ENCODE data around the gene LPO. TPM values are rescaled to one million over a fixed set of nuclear protein-coding genes. Genes with fewer than 3 reads are reported as not detected.

The LPO gene
- total RNA-seq, 1 experiment from 2014 or later: not detected

DNA sequence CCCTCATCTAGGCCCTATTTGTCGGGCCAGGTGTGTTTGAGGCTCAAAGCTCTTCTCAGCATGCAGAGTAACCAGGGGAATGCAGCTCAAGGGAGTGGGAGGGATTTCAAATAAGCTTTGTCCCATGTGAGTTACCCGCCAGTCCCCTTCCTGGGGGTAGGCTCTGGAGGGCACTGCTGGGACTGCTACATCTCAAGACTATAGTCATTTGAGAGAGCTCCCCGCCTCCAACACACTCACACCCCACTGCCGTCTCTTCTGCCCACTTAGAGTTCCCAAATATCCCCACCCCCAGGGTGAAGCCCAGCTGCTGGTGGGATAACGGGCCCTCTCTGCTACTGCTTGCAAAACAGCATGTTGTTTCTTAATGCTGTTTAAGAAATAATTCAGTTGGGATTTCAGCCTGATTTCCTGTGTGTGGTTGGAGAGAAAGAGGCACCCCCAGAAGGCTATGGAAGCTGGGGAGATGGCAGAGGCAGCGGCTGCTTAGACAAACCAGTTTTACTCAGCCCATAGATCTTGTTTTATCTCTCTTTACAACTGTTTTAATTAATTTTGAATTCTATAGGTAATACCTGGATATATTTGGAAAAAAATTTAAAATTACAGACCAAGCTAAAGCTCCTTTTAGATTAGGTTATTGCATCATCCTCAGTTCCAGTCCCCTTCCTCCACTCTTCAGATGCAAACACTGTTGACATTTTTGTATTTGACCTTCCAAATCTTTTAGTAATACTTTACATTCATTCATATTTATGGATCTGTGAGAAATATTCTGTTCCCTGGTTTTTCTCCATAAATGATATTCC lies 46.4 kb downstream of the LPO start:
- no peak overlapping the region for H3K27ac ChIP-seq (ENCODE audit: low read length)
- CTCF ChIA-PET: no interaction called here
- intact Hi-C loops (cut with micrococcal nuclease): no loop called here
- peaks cover 13% of the 10 kb centered on the region for H3K27me3 ChIP-seq (ENCODE audit: low read length)
- no peaks in the 10 kb centered on the region for H3K79me2 ChIP-seq (ENCODE audit: low read length)
- no peak overlapping the region for H3K4me3 ChIP-seq (ENCODE audit: low read length)
- H4K20me1 ChIP-seq (ENCODE audit: low read length): no peaks in the 10 kb centered on the region
- H2AFZ ChIP-seq (ENCODE audit: low read length): no peak overlapping the region
- no peak for DNase-seq
- no peaks in the 10 kb centered on the region for H3K9me2 ChIP-seq (replicated peaks; ENCODE audit: low read length)
- POLR2A ChIA-PET (ENCODE audit: unreplicated experiment): no interaction called here
- BruUV-seq (replicated peaks): no TSS peak
- no peaks in the 10 kb centered on the region for H3K36me3 ChIP-seq (ENCODE audit: low read depth, low read length)
- H3K9ac ChIP-seq (ENCODE audit: low read length): no peak overlapping the region
- ATAC-seq: no peak
- no peaks in the 10 kb centered on the region for H3K9me3 ChIP-seq (ENCODE audit: low read length)
- H3F3A ChIP-seq (ENCODE audit: low read length, unreplicated experiment): no peaks in the 10 kb centered on the region
- no peak overlapping the region for H3K4me2 ChIP-seq (ENCODE audit: low read length)
- peaks cover 3% of the 10 kb centered on the region for H3K4me1 ChIP-seq (ENCODE audit: insufficient read depth, low read length)
- TF ChIP-seq EZH2 (IDR thresholded peaks at IDR 0.05; ENCODE audit: low read length, unreplicated experiment) (no peak), CTCF (conservative IDR thresholded peaks at IDR 0.05; ENCODE audit: low read depth, low read length) (no peak), EZH2phosphoT487 (IDR thresholded peaks at IDR 0.05; ENCODE audit: borderline replicate concordance, low read length) (no peak)

DNA sequence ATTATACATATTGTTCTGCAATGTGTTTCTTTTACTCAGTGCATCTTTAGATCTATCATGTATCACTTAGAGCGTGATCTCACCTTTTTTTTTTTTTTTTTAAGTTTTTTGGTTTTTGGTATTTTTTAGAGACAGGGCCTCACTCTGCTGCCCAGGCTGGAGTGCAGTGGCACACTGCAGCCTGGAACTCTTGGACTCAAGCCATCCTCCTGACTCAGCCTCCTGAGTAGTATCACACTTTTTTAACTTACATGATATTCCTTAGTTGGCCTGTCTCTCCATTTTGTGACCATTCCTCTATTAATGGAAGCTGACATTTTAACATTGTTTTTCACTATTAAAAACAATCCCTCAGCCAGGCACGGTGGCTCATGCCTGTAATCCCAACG lies 47.0 kb downstream of the LPO start:
- Histone ChIP-seq H3K27me3 (ENCODE audit: low read length) (peaks cover 13% of the 10 kb centered on the region), H3K9me2 (replicated peaks; ENCODE audit: low read length) (no peaks in the 10 kb centered on the region)
- CTCF ChIA-PET: no interaction called here

More for the DNA sequence above, 47.0 kb downstream of the LPO start:
- Histone ChIP-seq H3K9me3 (ENCODE audit: low read length) (no peaks in the 10 kb centered on the region), H3K4me1 (ENCODE audit: insufficient read depth, low read length) (peaks cover 7% of the 10 kb centered on the region), H2AFZ (ENCODE audit: low read length) (no peak overlapping the region), H3K79me2 (ENCODE audit: low read length) (no peaks in the 10 kb centered on the region), H3K9ac (ENCODE audit: low read length) (no peak overlapping the region), H3K27ac (ENCODE audit: low read length) (no peak overlapping the region), H3K4me2 (ENCODE audit: low read length) (no peak overlapping the region), H4K20me1 (ENCODE audit: low read length) (no peaks in the 10 kb centered on the region), H3K36me3 (ENCODE audit: low read depth, low read length) (no peaks in the 10 kb centered on the region), H3K4me3 (ENCODE audit: low read length) (no peak overlapping the region), H3F3A (ENCODE audit: low read length, unreplicated experiment) (no peaks in the 10 kb centered on the region)
- ATAC-seq (no peak), DNase-seq (peak; percentile 34)
- intact Hi-C loops (cut with micrococcal nuclease): no loop called here
- TF ChIP-seq EZH2phosphoT487 (IDR thresholded peaks at IDR 0.05; ENCODE audit: borderline replicate concordance, low read length) (no peak), CTCF (conservative IDR thresholded peaks at IDR 0.05; ENCODE audit: low read depth, low read length) (no peak), EZH2 (IDR thresholded peaks at IDR 0.05; ENCODE audit: low read length, unreplicated experiment) (no peak)
- no TSS peak for BruUV-seq (replicated peaks)
- POLR2A ChIA-PET (ENCODE audit: unreplicated experiment): no interaction called here

All from PC-3 (cell line).